NCI-H187 (cell line): ENCODE data around the gene POLR2J3.
"Not testable (repeated sequence)": the region's sequence is repeated elsewhere in the genome, so short reads cannot be mapped to it uniquely, and the experiment has no call there.

Source experiments
- DNase-seq, 2 experiments: peaks; one replicate each; lab custom pipeline; 2025; lab: John Stamatoyannopoulos, UW

Gene POLR2J3

DNA sequence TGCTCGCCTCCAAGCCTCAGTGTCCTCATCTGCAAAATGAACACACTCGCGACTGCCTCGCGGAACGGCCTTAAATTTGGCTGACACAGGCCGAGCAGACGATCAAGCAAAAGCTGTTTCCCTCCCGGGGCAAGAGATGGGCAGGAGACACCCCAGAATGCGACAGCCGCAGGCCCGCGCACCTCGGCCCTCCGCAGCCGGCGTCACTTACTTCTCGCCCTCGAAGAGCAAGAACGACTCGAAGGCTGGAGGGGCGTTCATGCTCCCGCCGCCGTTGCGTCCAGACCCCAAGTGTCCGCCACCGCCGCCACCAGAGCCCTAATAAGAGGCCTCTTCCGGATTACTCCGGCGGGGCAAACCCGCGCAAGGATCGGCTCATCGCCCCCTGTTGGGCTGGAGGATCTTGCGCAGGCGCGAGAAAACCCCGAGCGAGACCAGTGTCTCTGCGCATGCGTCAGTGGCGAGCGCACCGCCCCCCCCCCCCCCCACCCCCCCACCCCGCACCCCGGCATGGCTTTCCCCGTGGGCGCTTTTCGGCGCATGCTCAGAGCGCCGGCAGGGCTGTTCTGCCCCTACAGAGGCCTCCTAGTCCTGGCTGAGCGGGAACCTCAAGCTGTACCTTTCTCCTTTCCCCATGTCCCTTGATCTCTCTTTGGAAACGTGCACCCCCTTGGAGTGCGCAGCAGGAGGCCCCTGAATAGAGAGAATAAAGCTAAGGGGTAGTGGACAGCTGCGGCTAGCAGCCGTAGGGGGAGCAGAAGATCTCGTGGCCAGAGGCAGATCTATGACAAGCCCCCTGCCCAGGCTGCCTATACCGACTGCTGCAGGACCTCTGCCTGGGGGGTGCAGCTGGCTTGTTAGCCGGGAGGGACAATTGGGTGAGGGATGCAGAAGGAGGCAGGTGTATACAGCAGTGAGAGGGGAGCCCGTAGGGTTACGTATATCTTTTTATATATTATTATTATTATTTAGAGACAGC, at the start of gene POLR2J3:
POLR2J3 (minus strand) TSS at position 323 of the 979 bp plus-strand sequence; CDS start at position 261, 62 bp downstream.
- DNase-seq = not testable (repeated sequence)

DNA sequence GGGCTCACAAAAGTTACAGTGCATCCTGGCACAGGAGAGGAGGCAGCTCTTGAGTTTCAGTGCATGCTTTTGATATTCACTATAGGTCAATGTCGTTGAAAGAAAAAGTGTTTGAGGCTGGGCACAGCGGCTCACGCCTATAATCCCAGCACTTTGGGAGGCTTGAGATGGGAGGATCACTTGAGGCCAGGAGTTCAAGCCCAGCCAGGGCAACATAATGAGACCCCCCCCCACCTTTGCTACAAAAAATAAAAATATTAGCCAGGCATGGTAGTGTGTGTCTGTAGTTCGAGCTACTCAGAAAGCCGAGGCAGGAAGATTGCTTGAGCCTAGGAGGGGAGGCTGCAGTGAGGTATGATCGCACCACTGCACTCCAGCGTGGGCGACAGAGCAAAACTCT, 45.7 kb upstream of the POLR2J3 start:
- not testable (repeated sequence) for DNase-seq

DNA sequence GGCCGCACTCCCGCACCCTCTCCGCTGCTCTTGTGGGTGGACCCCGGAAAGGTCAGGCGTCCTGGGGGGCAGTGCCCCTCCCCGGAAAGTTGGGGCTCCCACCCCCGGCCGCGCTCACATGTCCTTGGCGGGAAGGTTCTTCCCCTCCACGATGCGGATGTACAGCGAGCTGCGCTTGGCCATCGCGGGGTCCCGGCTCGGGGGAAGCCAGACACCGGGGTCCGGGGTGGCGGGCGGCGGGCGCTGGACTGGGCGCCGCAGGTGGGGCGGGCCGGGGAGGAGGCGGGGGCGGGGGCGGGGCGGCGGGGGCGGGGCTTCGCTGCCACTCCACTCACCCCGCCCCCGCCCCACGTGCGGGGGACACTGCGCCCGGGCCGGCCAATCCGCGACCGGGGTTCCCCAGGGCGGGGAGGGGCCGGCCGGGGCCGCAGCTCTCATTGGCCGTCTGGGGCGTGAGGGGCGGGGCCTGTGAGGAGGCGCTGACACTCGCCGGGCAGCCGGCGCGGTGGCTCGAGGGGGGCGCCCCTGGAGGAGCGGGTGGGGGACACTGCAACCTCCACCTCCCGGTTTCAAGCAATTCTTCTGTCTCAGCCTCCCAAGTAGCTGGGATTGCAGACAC, 44.2 kb upstream of the POLR2J3 start, which contains the start of gene RASA4:
RASA4 (minus strand) TSS at position 250 of the 619 bp plus-strand sequence; CDS start at position 183, 67 bp downstream.
- DNase-seq = not testable (repeated sequence)

DNA sequence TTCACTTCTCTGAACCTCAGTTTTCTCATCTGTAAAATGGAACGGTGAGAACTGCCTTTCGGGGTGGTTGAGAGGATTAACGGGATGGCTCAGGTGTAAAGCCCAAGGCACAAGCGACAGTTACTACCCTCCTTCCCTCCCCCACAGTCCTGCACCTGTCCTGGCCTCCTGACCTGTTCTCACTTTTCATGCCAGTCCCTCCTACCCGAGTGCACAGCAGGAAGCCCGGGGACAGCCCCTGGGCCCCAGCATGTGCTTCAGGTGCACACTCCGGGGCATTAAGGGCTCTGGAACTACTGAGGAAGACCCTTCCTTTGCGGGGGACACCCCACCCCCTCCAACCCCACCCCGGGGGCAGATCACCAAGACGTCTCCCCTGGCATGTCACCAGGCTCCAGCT, 43.5 kb upstream of the POLR2J3 start:
- DNase-seq = not testable (repeated sequence)

DNA sequence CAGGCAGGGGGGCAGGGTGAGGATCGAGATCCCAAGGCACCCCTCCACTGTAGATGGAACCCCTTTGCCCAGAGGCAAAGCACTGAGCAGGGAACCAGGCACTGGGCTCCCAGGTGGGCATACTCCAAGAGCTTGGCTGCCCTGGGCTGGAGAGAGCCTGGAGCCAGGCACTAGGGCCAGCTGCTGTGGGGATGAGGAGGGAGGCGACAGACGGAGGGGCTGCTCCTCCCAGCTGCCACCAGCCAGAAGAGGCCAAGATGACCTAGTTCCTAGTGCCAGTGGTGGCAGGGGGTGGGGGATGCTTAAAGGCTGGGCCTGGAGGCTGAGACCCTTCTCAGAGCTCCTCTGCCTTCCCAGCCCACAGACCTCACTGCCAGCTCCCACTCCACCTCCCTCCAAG, 42.5 kb upstream of the POLR2J3 start:
- not testable (repeated sequence) for DNase-seq

DNA sequence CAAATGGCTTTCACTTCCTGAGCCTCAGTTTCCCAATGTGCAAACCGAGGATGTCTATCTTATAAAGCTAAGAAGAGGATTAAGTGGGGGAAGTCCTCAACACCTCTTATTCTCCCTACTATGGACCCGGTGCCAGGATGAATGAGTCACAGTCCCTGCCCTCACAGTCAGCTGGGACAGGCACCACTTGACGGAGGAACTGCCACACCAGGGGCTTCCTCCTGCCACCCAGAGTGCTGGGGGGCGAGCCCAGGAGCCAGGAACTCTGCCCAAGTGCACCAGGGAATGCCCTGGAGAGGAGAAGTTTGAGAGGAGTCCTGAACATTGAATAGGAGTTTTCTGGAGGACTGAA, 41.9 kb upstream of the POLR2J3 start:
- not testable (repeated sequence) for DNase-seq

DNA sequence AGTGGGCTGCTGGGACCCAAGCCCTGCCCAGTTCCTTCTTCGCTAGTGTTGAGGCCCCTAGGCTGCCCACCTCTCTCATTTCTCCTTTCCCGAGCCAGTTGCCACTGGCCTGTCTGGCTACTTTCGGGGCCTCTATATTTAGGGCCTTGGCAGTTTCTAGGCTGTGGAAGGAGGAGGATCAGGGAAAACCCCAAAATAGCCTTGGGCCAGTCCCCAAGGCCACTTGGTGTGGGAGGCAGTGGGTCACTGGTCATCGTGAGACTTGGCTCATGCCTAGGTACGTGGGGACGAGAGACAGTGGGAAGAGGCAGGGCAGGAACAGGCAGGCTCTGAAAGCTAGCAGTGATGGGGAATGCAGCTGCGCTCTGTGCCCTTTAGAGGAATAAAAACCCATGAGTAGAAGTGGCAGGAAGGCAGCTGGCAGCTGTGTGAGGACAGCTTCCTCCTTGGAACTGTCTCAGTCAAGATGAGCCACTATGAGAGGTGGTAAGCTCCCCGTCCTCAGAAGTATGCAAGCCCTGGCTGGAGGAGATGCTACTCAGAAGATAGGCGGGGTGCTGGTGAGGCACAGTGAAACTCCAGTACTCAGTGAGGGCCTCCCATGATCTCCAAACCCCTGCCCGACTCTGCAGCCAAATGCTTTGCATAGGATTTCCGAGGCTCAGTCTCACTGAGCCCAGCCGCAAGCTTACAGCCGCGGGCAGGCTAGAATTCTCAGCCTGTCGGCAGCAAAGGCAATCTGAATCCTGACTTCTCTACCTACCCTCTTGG, 41.4 kb upstream of the POLR2J3 start:
- not testable (repeated sequence) for DNase-seq

DNA sequence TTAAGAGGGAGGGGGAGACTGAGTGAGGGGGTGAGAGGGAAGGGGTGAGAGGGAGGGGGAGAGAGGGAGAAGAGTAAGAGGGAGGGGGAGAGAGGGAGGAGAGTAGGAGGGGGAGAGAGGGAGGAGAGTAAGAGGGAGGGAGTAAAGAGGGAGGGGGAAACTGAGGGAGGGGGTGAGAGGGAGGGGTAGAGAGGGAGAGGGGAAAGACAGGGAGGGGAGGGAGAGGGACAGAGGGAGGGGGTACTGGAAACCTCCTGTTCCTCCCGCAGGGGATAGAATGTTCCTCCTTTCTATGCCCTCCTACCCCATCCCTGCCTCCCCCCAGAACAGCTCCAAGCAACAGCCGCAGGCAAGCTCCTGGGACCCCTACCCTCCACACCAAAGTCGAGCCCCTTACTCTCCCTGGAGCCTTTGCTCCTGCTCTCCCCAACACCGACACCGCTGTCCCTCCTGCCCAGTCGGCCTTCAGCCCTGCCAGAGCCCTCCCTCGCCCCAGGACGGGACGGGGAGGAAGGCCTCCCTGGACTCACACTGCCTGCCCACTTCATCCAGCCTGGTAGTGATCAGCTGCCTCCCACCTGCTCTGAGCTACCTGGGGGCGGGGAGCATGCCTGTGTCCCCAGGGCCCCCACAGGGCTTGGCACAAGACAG, 39.4 kb upstream of the POLR2J3 start:
- not testable (repeated sequence) for DNase-seq

DNA sequence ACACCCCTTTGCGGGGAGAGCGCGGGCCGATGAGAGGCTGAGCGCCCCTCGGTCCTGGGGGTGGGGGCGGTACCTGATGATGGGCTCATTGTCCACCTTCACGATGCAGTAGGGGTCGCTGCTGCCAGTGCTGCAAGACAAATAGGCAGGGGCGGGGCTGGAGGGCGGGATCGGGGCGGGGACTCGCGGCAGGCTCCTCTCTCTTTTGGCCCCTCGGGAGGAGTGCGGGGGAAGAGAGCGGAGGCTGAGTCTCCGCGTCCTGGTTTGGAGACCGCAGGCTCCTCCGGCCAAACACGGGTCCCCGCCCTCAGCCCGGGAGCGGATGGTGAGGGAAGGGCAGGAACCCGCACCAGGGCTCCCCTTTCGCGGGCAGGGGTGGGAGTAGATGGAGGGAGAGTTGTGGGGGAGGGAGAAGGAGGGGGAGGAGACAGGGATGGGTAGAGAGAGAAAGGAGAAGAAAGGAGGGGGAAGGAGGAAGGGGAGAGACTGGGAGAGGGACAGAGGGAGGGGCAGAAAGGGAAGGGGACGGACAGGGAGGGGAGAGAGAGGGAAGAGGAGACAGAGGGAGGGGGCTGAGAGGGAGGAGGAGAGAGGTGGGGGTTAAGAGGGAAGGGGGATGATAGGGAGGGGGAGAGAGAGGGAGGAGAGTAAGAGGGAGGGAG, 38.8 kb upstream of the POLR2J3 start:
- DNase-seq = not testable (repeated sequence)

DNA sequence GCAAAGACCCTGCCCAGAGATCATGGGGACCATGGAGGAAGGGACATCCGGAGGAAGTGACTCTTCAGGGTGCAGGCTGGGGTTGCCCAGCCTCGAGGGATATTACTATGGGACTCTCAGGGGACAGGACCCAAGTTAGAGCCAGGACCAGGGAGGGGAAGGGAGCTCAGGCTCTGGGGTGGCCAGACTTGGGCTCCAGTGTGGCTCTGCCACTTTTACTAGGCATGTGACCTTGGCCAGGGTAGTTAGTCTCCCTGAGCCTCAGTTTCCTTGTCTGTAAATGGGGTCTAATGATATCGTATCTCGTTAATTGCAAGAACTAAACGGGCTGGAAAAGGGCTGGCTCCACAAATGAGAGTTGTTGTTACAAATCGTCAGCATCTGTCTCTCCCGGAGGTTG, 38.1 kb upstream of the POLR2J3 start:
- not testable (repeated sequence) for DNase-seq

DNA sequence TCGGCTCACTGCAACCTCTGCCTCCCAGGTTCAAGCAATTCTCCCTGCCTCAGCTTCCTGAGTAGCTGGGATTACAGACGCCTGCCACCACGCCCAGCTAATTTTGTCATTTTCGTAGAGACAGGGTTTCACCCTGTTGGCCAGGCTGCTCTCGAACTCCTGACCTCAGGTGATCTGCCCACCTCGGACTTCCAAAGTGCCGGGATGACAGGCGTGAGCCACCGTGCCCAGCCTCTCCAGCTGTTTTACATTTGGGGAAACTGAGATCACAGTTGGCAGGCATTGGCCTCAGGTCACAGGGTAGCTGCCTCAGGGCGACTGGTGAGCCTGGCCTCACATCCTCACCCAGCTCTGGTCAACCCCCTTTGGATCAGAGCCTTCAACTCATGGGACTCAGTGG, 37.4 kb upstream of the POLR2J3 start:
- DNase-seq = not testable (repeated sequence)

DNA sequence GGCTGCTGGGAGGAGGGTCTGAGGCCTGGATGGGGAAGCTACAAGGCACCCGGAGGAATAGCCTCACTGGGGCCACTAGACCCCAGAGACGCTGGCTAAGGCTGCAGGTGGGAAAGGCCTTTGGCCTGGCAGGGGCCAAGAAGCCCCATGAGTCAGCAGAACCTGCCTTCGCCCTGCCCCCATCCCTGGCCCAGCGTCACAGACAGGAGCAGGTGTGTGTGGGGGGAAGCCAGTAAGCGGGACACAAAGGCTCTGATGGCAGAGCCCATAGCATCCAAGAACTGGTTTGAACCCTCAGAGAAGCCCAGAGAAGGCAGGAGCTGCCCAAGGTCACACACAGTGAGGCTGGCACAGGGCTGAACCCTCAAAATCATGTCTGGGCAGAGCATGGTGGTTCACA, 34.5 kb upstream of the POLR2J3 start:
- not testable (repeated sequence) for DNase-seq

DNA sequence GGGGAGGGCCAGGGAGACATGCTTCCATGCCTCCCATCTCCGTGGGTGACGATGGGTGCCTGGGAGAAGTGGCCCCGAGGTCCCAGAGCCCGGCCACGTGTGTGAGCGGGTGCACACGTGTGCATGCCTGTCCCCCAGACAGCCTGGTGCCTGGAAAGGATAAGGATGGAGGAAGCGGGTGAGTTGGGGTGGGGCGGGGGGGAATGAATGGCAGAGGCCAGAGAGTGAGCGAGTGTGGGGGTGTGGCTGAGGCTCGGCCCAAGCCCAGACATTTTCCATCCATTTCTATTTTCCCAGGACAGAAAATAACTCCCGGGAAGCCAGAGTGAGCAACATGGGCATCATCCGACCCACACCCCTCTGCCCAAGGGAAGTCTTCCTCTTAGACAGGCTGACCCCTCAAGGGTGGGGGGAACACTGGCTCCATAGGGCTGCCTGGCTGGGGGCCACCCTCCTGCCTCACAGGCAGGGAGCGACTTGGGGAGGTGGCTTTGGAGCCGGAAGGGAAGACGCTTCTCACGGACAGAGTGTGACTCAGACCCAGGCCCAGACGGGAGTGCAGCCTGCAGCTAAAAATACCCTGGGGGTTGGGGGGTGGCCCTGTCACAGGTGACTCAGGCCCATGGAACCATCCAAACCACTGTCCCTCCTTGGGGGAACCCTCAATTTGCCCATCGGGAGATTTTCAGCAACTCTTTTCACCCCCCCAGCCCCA, 32.2 kb upstream of the POLR2J3 start:
- not testable (repeated sequence) for DNase-seq

DNA sequence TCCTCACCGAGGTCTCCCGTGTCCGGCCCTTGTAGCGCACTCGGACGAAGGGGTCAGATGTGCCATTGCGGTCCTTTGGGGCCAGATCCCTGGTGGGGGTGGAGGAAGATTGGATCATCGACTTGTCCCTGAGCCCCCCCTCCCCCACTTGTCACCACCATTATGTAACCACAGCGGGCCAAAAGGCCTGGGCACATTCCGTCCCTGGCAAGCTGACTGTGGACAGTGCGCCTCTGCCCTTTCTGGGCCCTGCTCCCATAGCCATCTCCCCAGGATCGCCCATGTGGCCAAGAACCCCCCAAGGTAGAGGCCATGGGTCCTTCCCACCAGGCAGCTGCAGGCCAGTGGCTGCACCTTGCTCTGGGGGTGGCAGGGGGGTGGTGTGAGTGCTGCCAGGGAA, 29.9 kb upstream of the POLR2J3 start:
- not testable (repeated sequence) for DNase-seq

DNA sequence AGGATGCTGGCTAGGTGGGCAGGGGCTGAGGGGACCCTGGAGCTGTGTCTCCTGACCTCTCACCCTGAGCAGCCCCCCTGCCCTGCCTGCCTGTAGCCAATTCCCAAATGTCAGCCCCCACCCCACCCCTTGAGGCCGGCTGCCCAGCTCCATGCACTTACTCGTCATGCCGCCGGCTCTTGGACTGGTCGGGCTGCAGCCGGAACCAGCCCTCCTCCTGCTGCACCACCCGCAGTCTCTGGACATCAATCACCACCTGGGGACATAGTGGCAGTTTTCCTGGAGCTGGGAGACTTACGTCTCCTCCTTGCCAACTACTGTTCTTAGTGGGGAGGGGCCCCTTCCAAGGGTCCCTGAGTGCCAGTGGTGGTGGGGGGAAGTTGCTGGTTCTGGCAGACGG, 27.3 kb upstream of the POLR2J3 start:
- not testable (repeated sequence) for DNase-seq

DNA sequence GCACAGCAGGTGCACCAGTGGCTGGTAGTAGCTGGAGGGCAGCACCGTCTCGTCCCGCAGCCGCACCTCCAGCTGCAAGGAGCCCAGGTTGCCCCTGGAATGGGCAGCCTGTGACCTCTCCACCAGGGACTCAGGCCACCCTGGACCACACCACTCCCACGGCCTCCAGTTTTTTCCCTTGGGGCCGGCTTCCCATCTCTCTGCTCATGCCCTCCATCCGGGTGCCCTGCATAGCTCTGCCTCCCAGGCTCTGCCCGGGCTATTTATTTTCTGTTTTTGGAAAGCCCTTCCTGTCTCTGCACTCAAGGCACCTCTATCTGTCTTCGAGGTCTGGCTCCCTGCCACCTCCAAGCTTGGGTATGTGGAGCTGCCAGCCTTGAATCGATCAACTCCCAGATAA, 23.7 kb upstream of the POLR2J3 start:
- DNase-seq = not testable (repeated sequence)

DNA sequence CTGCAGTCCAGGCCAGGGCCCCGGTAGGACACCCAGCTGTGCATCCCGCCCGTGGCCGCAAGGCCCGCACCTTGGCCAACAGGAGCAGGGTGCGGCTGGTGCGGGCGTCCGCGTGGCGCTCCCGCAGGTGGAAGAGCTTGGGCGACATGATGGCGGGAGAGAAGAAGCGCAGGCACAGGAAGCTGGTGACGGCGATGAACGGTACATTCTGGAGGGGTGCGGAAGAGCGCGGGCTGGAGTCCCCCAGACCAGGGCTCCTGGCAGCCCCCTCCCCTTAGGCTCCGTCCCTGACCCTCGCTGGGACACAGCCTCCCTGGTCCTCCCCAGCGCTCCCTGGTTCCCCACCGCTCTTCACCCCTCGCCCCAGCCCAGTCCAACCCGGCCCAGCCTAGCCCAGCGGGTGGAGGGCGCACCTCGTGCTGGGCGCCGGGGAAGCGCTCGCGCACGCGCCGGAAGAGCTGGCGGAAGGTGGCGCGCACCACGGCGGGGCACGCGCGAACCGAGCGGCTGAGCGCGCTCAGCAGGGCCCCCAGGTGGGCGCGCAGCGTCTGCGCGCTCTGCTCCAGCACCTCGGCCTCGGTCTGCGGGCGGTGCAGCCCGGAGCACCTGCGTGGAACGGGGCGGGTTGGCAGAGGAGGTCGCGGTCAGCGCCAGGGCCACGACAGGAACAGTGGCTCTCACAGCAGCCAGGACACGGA, 21.4 kb upstream of the POLR2J3 start:
- DNase-seq = not testable (repeated sequence)

DNA sequence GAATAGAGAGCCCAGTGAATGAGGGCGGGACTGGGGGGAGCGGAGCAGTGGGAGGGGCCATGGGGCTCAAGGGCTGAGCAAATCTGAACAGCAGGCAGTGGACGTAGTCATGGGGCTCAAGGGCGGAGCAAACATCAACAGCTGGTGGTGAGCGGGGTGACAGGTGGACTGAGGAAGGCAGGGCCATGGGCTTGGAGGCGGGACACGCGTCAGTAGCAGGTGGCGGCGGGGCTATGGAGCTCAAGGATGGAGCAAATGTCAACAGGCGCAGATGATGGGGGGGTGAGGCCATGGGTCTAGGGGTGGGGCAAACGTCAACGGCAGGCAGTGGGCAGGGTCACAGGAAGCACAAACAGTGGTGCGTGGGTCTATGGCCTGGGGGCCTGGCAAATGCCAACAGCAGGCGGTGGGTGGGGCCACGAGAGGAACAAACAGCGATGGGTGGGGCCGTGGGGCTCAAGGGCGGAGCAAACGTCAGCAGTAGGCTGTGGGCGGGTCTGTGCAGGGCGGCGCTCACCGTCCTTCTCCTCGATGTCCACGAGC, 20.2 kb upstream of the POLR2J3 start:
- not testable (repeated sequence) for DNase-seq

DNA sequence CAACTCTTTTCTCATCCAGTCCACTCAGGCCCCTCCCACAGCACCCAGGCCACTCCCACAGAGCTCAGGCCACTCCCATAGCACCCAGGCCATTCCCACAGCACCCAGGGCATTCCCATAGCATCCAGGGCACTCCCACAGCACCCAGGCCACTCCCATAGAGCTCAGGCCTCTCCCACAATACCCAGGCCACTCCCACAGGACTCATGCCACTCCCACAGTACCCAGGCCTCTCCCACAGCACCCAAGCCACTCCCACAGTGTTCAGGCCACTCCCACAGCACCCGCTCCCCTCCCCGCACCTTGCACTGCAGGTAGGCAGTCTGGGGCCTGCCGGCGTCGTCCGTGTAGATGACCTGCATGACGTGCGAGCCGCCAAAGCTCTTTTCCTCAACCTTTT, 17.5 kb upstream of the POLR2J3 start:
- DNase-seq = not testable (repeated sequence)
